Sigmoid colon (tissue), 4 donors: ENCODE data around the gene PCK2.

Experiments used
- CTCF ChIP-seq, 4 experiments: fragments of 450-650 bp in 3 of 4; fragments of 200-600 bp in 1 of 4; IDR thresholded peaks; one replicate each; pipeline ENCODE4 v1.5.1; 2016 to 2019; ENCODE audit warnings: antibody characterized with exemption in 4 of 4, mild to moderate bottlenecking in 3 of 4, moderate library complexity in 2 of 4
- EP300 ChIP-seq, 4 donors: sonication (generic); formaldehyde crosslinking; IDR thresholded peaks; one replicate each; pipeline ENCODE4 v1.6.1; 2017; ENCODE audit warnings: antibody characterized with exemption in 4 of 4
- POLR2A ChIP-seq, 2 donors: fragments of 450-650 bp; IDR thresholded peaks; one replicate each; pipeline ENCODE4 v1.6.1; 2016; ENCODE audit warnings: antibody characterized with exemption in 2 of 2, mild to moderate bottlenecking in 2 of 2, moderate library complexity in 2 of 2
- POLR2AphosphoS5 ChIP-seq, 4 donors: sonication (generic); formaldehyde crosslinking; IDR thresholded peaks; one replicate each; pipeline ENCODE4 v1.6.1; 2017; ENCODE audit warnings: antibody characterized with exemption in 4 of 4

- no peak for TF ChIP-seq CTCF (IDR thresholded peaks at IDR 0.05)
- no peak for TF ChIP-seq POLR2AphosphoS5 (IDR thresholded peaks at IDR 0.05)
- TF ChIP-seq POLR2A (IDR thresholded peaks at IDR 0.05), result no peak
- no peak for TF ChIP-seq EP300 (IDR thresholded peaks at IDR 0.05)
Measured at GRCh38 chr14:24054324-24054641, 39.8 kb upstream of the PCK2 start.
